ENCODE data around the gene PDE4A.
A peak's percentile ranks its signal among the peaks of the same experiment; 100 is the strongest.
"Not testable (repeated sequence)": the region's sequence is repeated elsewhere in the genome, so short reads cannot be mapped to it uniquely, and the experiment has no call there.

Gene PDE4A

GRCh38 chr19:10404888-10405820, 15.2 kb upstream of the PDE4A start:
- no peak for DNase-seq
- Histone ChIP-seq H3K79me2 (ENCODE audit: control insufficient read depth, insufficient read depth, low read length) (peaks cover 29% of the 10 kb centered on the region), H2BK15ac (replicated peaks; ENCODE audit: low read depth) (no peak overlapping the region), H3K4me3 (ENCODE audit: low read length) (no peak overlapping the region), H3K56ac (ENCODE audit: low read length) (peak overlapping the region; percentile 87), H3K18ac (ENCODE audit: low read length) (no peak overlapping the region), H4K5ac (ENCODE audit: low read length) (no peak overlapping the region), H3K23ac (ENCODE audit: low read length) (no peak overlapping the region), H3K36me3 (ENCODE audit: control insufficient read depth, insufficient read depth, low read length) (no peaks in the 10 kb centered on the region), H3K4me1 (ENCODE audit: control insufficient read depth, low read depth, low read length) (no peaks in the 10 kb centered on the region), H3K4ac (ENCODE audit: low read depth, low read length) (no peak overlapping the region), H3K27me3 (ENCODE audit: insufficient read depth, low read length, poor library complexity) (peaks cover 9% of the 10 kb centered on the region), H3K4me2 (ENCODE audit: low read length) (peak overlapping the region; percentile 95), H2AK5ac (ENCODE audit: low read length) (no peak overlapping the region), H3K79me1 (ENCODE audit: low read length) (peaks cover 12% of the 10 kb centered on the region), H2BK120ac (ENCODE audit: low read depth, low read length) (no peak overlapping the region), H4K8ac (ENCODE audit: low read depth, low read length) (no peak overlapping the region), H2BK5ac (ENCODE audit: low read length) (no peak overlapping the region), H3K27ac (ENCODE audit: low read depth, low read length) (no peak overlapping the region), H3K9ac (ENCODE audit: low read length) (peak overlapping the region; percentile 69)
- no CpG with 5 or more reads among the region's 43 CpGs for WGBS (ENCODE audit: extremely low coverage, insufficient coverage, low lambda C conversion rate)

GRCh38 chr19:10406191-10406590, 14.1 kb upstream of the PDE4A start:
- Histone ChIP-seq H3K23ac (ENCODE audit: low read length) (no peak overlapping the region), H3K27ac (ENCODE audit: low read depth, low read length) (no peak overlapping the region), H4K8ac (ENCODE audit: low read depth, low read length) (no peak overlapping the region), H3K4ac (ENCODE audit: low read depth, low read length) (no peak overlapping the region), H2BK5ac (ENCODE audit: low read length) (no peak overlapping the region), H3K18ac (ENCODE audit: low read length) (no peak overlapping the region), H3K36me3 (ENCODE audit: control insufficient read depth, insufficient read depth, low read length) (no peaks in the 10 kb centered on the region), H3K4me1 (ENCODE audit: control insufficient read depth, low read depth, low read length) (no peaks in the 10 kb centered on the region), H3K79me1 (ENCODE audit: low read length) (peaks cover 6% of the 10 kb centered on the region), H3K9ac (ENCODE audit: low read length) (no peak overlapping the region), H3K56ac (ENCODE audit: low read length) (no peak overlapping the region), H2AK5ac (ENCODE audit: low read length) (no peak overlapping the region), H4K5ac (ENCODE audit: low read length) (no peak overlapping the region), H2BK15ac (replicated peaks; ENCODE audit: low read depth) (no peak overlapping the region), H2BK120ac (ENCODE audit: low read depth, low read length) (no peak overlapping the region), H3K27me3 (ENCODE audit: insufficient read depth, low read length, poor library complexity) (peaks cover 9% of the 10 kb centered on the region), H3K4me2 (ENCODE audit: low read length) (no peak overlapping the region), H3K4me3 (ENCODE audit: low read length) (no peak overlapping the region), H3K79me2 (ENCODE audit: control insufficient read depth, insufficient read depth, low read length) (peaks cover 19% of the 10 kb centered on the region)
- no CpG with 5 or more reads among the region's 6 CpGs for WGBS (ENCODE audit: extremely low coverage, insufficient coverage, low lambda C conversion rate)
- DNase-seq = no peak

- Histone ChIP-seq H3K23ac (ENCODE audit: low read length) (no peak overlapping the region), H3K27me3 (ENCODE audit: insufficient read depth, low read length, poor library complexity) (peaks cover 9% of the 10 kb centered on the region), H3K56ac (ENCODE audit: low read length) (no peak overlapping the region), H3K36me3 (ENCODE audit: control insufficient read depth, insufficient read depth, low read length) (no peaks in the 10 kb centered on the region), H3K79me1 (ENCODE audit: low read length) (peaks cover 5% of the 10 kb centered on the region), H3K9ac (ENCODE audit: low read length) (no peak overlapping the region), H3K4me3 (ENCODE audit: low read length) (no peak overlapping the region), H4K5ac (ENCODE audit: low read length) (no peak overlapping the region), H3K4me2 (ENCODE audit: low read length) (no peak overlapping the region), H3K4me1 (ENCODE audit: control insufficient read depth, low read depth, low read length) (no peaks in the 10 kb centered on the region), H2BK15ac (replicated peaks; ENCODE audit: low read depth) (no peak overlapping the region), H3K79me2 (ENCODE audit: control insufficient read depth, insufficient read depth, low read length) (peaks cover 12% of the 10 kb centered on the region), H3K4ac (ENCODE audit: low read depth, low read length) (no peak overlapping the region), H2BK120ac (ENCODE audit: low read depth, low read length) (no peak overlapping the region), H4K8ac (ENCODE audit: low read depth, low read length) (no peak overlapping the region), H3K18ac (ENCODE audit: low read length) (no peak overlapping the region), H2BK5ac (ENCODE audit: low read length) (no peak overlapping the region), H2AK5ac (ENCODE audit: low read length) (no peak overlapping the region), H3K27ac (ENCODE audit: low read depth, low read length) (no peak overlapping the region)
- no peak for DNase-seq
Observed at GRCh38 chr19:10407096-10407495, 13.2 kb upstream of the PDE4A start.

- H3K4me1 ChIP-seq (ENCODE audit: control insufficient read depth, low read depth, low read length) = no peaks in the 10 kb centered on the region
- H3K4me2 ChIP-seq (ENCODE audit: low read length) = no peak overlapping the region
- no peak overlapping the region for H2BK5ac ChIP-seq (ENCODE audit: low read length)
- H4K8ac ChIP-seq (ENCODE audit: low read depth, low read length) = no peak overlapping the region
- H3K27me3 ChIP-seq (ENCODE audit: insufficient read depth, low read length, poor library complexity) = peaks cover 9% of the 10 kb centered on the region
- H3K79me1 ChIP-seq (ENCODE audit: low read length) = no peaks in the 10 kb centered on the region
- H3K56ac ChIP-seq (ENCODE audit: low read length) = no peak overlapping the region
- H3K4ac ChIP-seq (ENCODE audit: low read depth, low read length) = no peak overlapping the region
- no peak overlapping the region for H3K18ac ChIP-seq (ENCODE audit: low read length)
- H2BK15ac ChIP-seq (replicated peaks; ENCODE audit: low read depth) = no peak overlapping the region
- H3K23ac ChIP-seq (ENCODE audit: low read length) = no peak overlapping the region
- DNase-seq = no peak
- no peak overlapping the region for H3K4me3 ChIP-seq (ENCODE audit: low read length)
- H4K5ac ChIP-seq (ENCODE audit: low read length) = no peak overlapping the region
- H3K79me2 ChIP-seq (ENCODE audit: control insufficient read depth, insufficient read depth, low read length) = no peaks in the 10 kb centered on the region
- no peak overlapping the region for H3K27ac ChIP-seq (ENCODE audit: low read depth, low read length)
- no peaks in the 10 kb centered on the region for H3K36me3 ChIP-seq (ENCODE audit: control insufficient read depth, insufficient read depth, low read length)
- no peak overlapping the region for H2BK120ac ChIP-seq (ENCODE audit: low read depth, low read length)
- no CpG with 5 or more reads among the region's 18 CpGs for WGBS (ENCODE audit: extremely low coverage, insufficient coverage, low lambda C conversion rate)
- no peak overlapping the region for H2AK5ac ChIP-seq (ENCODE audit: low read length)
- H3K9ac ChIP-seq (ENCODE audit: low read length) = no peak overlapping the region
Observed at GRCh38 chr19:10408511-10409283, 11.6 kb upstream of the PDE4A start.

- not testable (repeated sequence) for H4K5ac ChIP-seq (ENCODE audit: low read length); H2BK120ac ChIP-seq (ENCODE audit: low read depth, low read length); H3K4ac ChIP-seq (ENCODE audit: low read depth, low read length); H4K8ac ChIP-seq (ENCODE audit: low read depth, low read length); H3K18ac ChIP-seq (ENCODE audit: low read length); DNase-seq; H3K9ac ChIP-seq (ENCODE audit: low read length); H3K23ac ChIP-seq (ENCODE audit: low read length); H2BK15ac ChIP-seq (replicated peaks; ENCODE audit: low read depth); H2BK5ac ChIP-seq (ENCODE audit: low read length); H3K79me2 ChIP-seq (ENCODE audit: control insufficient read depth, insufficient read depth, low read length); H3K27ac ChIP-seq (ENCODE audit: low read depth, low read length); H2AK5ac ChIP-seq (ENCODE audit: low read length); H3K4me2 ChIP-seq (ENCODE audit: low read length); H3K36me3 ChIP-seq (ENCODE audit: control insufficient read depth, insufficient read depth, low read length); H3K56ac ChIP-seq (ENCODE audit: low read length); H3K4me3 ChIP-seq (ENCODE audit: low read length); H3K27me3 ChIP-seq (ENCODE audit: insufficient read depth, low read length, poor library complexity); H3K79me1 ChIP-seq (ENCODE audit: low read length); H3K4me1 ChIP-seq (ENCODE audit: control insufficient read depth, low read depth, low read length)
- WGBS (ENCODE audit: extremely low coverage, insufficient coverage, low lambda C conversion rate) = no CpG with 5 or more reads among the region's 5 CpGs
Observed at GRCh38 chr19:10411224-10411623, 9.1 kb upstream of the PDE4A start.

Data from mesendoderm (in vitro differentiated cells).